ENCODE data around the gene PTPRT.

The PTPRT gene

GRCh38 chr20:42886801-42887200 lies 302.9 kb downstream of the PTPRT start:
- no peak for DNase-seq (ENCODE audit: extremely low spot score)
- TF ChIP-seq, protein P1, sequence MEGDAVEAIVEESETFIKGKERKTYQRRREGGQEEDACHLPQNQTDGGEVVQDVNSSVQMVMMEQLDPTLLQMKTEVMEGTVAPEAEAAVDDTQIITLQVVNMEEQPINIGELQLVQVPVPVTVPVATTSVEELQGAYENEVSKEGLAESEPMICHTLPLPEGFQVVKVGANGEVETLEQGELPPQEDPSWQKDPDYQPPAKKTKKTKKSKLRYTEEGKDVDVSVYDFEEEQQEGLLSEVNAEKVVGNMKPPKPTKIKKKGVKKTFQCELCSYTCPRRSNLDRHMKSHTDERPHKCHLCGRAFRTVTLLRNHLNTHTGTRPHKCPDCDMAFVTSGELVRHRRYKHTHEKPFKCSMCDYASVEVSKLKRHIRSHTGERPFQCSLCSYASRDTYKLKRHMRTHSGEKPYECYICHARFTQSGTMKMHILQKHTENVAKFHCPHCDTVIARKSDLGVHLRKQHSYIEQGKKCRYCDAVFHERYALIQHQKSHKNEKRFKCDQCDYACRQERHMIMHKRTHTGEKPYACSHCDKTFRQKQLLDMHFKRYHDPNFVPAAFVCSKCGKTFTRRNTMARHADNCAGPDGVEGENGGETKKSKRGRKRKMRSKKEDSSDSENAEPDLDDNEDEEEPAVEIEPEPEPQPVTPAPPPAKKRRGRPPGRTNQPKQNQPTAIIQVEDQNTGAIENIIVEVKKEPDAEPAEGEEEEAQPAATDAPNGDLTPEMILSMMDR (IDR thresholded peaks at IDR 0.05; ENCODE audit: control extremely low read depth, extremely low read depth, low read depth, missing control alignments) = no peak
- ChIA-PET POLR2A (no interaction called here), CTCF (no interaction called here)

DNA sequence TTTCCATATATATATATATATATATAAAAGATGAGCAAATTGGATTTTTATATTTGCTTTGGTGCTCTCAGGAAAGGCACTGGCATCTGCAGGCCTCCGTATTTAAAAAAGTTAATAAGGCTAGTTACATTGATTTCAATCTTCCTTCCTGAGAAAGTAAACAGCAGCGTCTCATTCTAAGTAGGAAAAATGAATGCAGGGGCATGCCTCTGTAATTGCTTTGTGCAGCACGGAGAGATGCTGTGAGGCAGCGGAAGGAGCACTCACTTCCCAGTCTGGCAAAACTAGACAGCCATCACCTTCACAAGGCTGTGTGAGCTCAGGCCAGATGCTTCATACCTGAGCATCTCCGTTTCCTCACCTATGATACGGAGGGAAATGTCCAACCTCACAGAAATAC lies 303.7 kb downstream of the PTPRT start:
- no peak for DNase-seq (ENCODE audit: extremely low spot score)
- ChIA-PET POLR2A (no interaction called here), CTCF (no interaction called here)
- TF ChIP-seq, protein P1 (IDR thresholded peaks at IDR 0.05; ENCODE audit: control extremely low read depth, extremely low read depth, low read depth, missing control alignments) = no peak

DNA sequence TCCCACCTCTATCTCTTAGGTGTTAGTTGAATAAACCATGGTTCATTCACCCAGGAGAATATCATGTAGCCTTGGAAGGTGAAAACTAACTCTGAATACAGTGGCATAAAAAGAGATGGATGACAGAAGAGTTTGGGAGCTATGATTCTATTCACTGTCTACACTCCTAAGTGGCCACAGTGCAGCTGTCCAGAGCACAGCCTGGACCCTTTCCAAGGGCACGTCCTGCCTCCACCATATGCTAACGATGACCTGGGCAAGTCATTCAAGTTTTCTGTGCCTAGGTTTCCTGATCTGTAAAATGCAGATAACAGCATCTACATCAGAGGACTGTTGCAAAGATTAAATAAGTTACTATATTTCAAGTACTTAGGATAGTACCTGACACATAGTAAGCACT lies 314.1 kb downstream of the PTPRT start:
- no peak for DNase-seq (ENCODE audit: extremely low spot score)
- TF ChIP-seq, protein P1 (IDR thresholded peaks at IDR 0.05; ENCODE audit: control extremely low read depth, extremely low read depth, low read depth, missing control alignments) = no peak
- ChIA-PET POLR2A (no interaction called here), CTCF (interaction anchor here (1.7 kb wide), 1 partner anchor 10 kb away, joined by 3 read pairs; no protein-coding TSS in a partner anchor)

GRCh38 chr20:42873259-42873658 lies 316.4 kb downstream of the PTPRT start:
- CTCF ChIA-PET = interaction anchor here (1.2 kb wide), 2 partner anchors 16 to 18 kb away, joined by 3 read pairs; no protein-coding TSS in a partner anchor
- TF ChIP-seq, protein P1 (IDR thresholded peaks at IDR 0.05; ENCODE audit: control extremely low read depth, extremely low read depth, low read depth, missing control alignments) = no peak
- DNase-seq (ENCODE audit: extremely low spot score) = no peak
- POLR2A ChIA-PET = no interaction called here

DNA sequence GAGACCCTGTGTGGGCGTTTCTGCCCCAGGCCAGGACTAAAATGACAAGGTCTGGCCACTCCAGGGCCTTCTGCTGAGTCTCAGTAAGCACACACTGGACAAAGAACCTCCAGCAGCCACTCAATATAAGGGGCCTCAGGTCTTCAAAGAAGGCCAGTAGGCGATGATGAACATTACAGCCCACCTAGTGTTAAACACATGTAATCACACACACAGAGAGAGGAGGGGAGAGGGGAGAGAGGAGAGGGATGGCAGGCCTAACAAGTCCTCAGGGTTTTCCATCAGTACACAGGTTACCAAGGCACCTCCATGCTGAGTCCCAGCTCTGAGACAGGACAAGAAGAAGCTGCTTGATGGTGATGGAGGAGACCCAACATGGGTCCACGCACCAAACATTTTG lies 325.6 kb downstream of the PTPRT start:
- no peak for DNase-seq (ENCODE audit: extremely low spot score)
- POLR2A ChIA-PET = no interaction called here
- TF ChIP-seq, protein P1 (IDR thresholded peaks at IDR 0.05; ENCODE audit: control extremely low read depth, extremely low read depth, low read depth, missing control alignments) = no peak
- CTCF ChIA-PET = no interaction called here

DNA sequence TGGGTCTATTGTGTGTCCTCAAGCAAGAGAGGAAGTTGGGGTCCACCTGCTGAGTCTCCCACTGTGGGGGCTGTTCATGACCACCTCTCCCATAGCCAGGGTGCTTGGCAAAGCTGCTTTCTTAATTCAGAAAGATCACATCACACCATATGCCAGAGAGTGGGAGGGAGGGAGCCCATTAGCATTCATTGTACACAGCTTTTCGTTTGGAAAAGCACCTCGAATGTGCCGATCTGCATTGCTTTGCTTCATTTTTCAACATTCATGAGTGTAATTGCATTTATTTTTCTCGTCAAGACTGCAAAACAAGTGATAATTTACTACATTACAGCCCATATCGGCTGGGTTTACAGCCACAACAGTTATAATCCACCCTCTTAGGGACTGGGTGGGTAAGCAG lies 327.3 kb downstream of the PTPRT start:
- TF ChIP-seq, protein P1 (IDR thresholded peaks at IDR 0.05; ENCODE audit: control extremely low read depth, extremely low read depth, low read depth, missing control alignments) = no peak
- CTCF ChIA-PET = no interaction called here
- DNase-seq (ENCODE audit: extremely low spot score) = no peak
- POLR2A ChIA-PET = no interaction called here

DNA sequence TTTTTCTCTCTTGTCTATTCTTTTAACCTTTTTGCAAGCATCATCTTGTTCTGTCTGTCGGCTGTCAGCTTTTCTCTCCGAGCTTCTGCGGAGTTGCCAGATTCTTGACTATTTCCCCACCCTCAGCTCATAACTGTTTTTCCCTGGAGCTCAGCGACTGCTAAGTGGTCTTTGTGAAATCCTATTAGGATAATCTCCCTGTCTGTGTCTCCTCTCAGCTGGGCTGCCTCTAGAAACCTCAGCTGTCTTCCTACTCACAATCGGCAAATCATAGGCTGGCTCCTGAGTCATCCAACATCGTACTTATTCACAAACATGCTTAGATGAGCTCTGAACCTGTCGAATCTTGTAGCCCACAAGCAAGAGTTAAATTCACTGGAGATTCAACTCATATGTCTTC lies 332.3 kb downstream of the PTPRT start:
- DNase-seq (ENCODE audit: extremely low spot score) = no peak
- POLR2A ChIA-PET = no interaction called here

More for the DNA sequence above, 332.3 kb downstream of the PTPRT start:
- TF ChIP-seq, protein P1 (IDR thresholded peaks at IDR 0.05; ENCODE audit: control extremely low read depth, extremely low read depth, low read depth, missing control alignments) = no peak
- CTCF ChIA-PET = interaction anchor here (1.0 to 1.1 kb wide), 2 partner anchors 15 to 26 kb away, joined by 3 to 4 read pairs; no protein-coding TSS in a partner anchor

Data from GM10248 (cell line).